ENCODE data around the gene CAMTA1.

DNA sequence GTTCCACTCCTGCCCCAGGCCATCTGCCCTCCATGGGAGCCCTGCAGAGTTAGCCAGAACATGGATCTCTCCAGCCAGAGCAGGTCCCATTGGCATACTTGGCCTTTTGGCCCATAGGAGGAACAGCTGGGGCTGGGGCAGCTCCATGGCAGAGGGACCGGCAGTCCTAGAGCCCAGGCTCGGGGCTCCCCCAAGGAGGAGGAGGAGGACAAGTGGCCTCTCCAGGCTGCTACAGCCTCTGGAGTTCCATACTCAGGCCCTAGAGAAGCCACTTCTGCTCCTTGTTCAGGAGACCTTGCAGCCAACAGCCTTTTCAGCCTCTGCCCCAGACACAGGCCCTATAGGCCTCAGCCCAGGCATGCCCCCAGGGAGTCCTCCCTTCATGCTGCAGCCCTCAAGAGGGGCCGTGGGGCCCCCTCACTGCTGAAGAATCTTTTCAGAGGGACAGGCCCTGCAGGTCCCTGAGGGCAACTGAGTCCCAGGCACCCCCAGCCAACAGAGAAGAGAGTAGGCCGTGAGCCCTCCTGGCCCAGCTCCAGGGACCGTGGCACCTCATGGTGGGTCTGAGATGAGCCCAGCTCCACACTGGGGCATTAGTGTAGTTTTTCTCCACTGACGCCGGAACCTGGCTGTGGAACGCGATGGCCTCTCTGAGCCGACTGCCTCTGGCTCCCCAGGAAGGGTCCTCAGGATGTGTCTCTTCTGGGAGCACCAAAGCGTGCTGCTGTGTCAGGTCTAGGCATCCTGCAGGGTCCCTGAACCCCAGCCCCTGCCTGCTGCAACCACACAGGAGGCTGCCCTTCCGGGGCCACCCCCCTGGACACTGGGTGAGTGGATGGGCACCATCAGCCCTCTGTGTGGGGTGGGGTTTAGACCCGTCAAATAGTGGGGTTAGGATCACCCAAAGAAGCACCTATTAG, 688.2 kb downstream of the CAMTA1 start:
- TF ChIP-seq, protein P1, sequence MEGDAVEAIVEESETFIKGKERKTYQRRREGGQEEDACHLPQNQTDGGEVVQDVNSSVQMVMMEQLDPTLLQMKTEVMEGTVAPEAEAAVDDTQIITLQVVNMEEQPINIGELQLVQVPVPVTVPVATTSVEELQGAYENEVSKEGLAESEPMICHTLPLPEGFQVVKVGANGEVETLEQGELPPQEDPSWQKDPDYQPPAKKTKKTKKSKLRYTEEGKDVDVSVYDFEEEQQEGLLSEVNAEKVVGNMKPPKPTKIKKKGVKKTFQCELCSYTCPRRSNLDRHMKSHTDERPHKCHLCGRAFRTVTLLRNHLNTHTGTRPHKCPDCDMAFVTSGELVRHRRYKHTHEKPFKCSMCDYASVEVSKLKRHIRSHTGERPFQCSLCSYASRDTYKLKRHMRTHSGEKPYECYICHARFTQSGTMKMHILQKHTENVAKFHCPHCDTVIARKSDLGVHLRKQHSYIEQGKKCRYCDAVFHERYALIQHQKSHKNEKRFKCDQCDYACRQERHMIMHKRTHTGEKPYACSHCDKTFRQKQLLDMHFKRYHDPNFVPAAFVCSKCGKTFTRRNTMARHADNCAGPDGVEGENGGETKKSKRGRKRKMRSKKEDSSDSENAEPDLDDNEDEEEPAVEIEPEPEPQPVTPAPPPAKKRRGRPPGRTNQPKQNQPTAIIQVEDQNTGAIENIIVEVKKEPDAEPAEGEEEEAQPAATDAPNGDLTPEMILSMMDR (IDR thresholded peaks at IDR 0.05), result no peak
- TF ChIP-seq EZH2 (IDR thresholded peaks at IDR 0.05), result no peak
- no peak for TF ChIP-seq EZH2phosphoT487 (IDR thresholded peaks at IDR 0.05)

Data from neural progenitor cell (in vitro differentiated cells).